ENCODE results near the gene SECTM1. TPM values are rescaled to one million over a fixed set of nuclear protein-coding genes. Genes with fewer than 3 reads are reported as not detected.

SECTM1 gene
- total and polyA plus RNA-seq, 2 experiments from 2014 or later: 1.4 TPM

GRCh38 chr17:82351713-82352488 is 18.3 kb upstream of the SECTM1 start:
- Histone ChIP-seq H3K4me2 (ENCODE audit: unreplicated experiment) (no peak overlapping the region), H3K9me2 (ENCODE audit: insufficient read depth) (no peaks in the 10 kb centered on the region), H3K9ac (no peak overlapping the region), H3K4me3 (no peak overlapping the region), H3K27me3 (replicated peaks; ENCODE audit: insufficient read depth) (no peaks in the 10 kb centered on the region; the same call in 1 of the 2 replicates), H3K36me3 (ENCODE audit: low read depth) (no peaks in the 10 kb centered on the region), H3K9me3 (ENCODE audit: low read depth) (no peaks in the 10 kb centered on the region), H4K20me1 (ENCODE audit: insufficient read depth) (no peaks in the 10 kb centered on the region), H3K4me1 (ENCODE audit: insufficient read depth) (peaks cover 10% of the 10 kb centered on the region), H3K27ac (no peak overlapping the region), H3K79me2 (ENCODE audit: insufficient read depth) (no peaks in the 10 kb centered on the region), H2AFZ (no peak overlapping the region), H3F3A (ENCODE audit: insufficient read depth) (peaks cover 7% of the 10 kb centered on the region)
- in situ Hi-C loops (cut with MboI): loop anchor here (10.0 kb wide), 1 partner anchor 63 kb away; the partner anchor contains the start of genes HEXD and OGFOD3
- TF ChIP-seq EZH2phosphoT487 (IDR thresholded peaks at IDR 0.05; ENCODE audit: insufficient read depth, low read depth): no peak
- TF ChIP-seq EZH2 (IDR thresholded peaks at IDR 0.05; ENCODE audit: insufficient read depth, poor library complexity, severe bottlenecking): no peak
- peak; percentile 92 for DNase-seq
- WGBS, 2 experiments (ENCODE audit: low coverage in 1 of 2, low lambda C conversion rate in 2 of 2, missing lambda C conversion rate in 2 of 2): 28 to 30% methylated on average over 26 of the region's 26 CpGs

- H2AFZ ChIP-seq: no peak overlapping the region
- no peaks in the 10 kb centered on the region for H4K20me1 ChIP-seq (ENCODE audit: insufficient read depth)
- no peak overlapping the region for H3K9ac ChIP-seq
- TF ChIP-seq EZH2 (IDR thresholded peaks at IDR 0.05; ENCODE audit: insufficient read depth, poor library complexity, severe bottlenecking) (no peak), EZH2phosphoT487 (IDR thresholded peaks at IDR 0.05; ENCODE audit: insufficient read depth, low read depth) (no peak)
- no peaks in the 10 kb centered on the region for H3K79me2 ChIP-seq (ENCODE audit: insufficient read depth)
- H3K4me2 ChIP-seq (ENCODE audit: unreplicated experiment): no peak overlapping the region
- no peaks in the 10 kb centered on the region for H3K9me2 ChIP-seq (ENCODE audit: insufficient read depth)
- peaks cover 10% of the 10 kb centered on the region for H3K4me1 ChIP-seq (ENCODE audit: insufficient read depth)
- no peak overlapping the region for H3K27ac ChIP-seq
- in situ Hi-C loops (cut with MboI): loop anchor here (10.0 kb wide), 1 partner anchor 64 kb away; the partner anchor contains the start of genes HEXD and OGFOD3
- H3K27me3 ChIP-seq (replicated peaks; ENCODE audit: insufficient read depth): no peaks in the 10 kb centered on the region; the same call in 1 of the 2 replicates
- H3K36me3 ChIP-seq (ENCODE audit: low read depth): no peaks in the 10 kb centered on the region
- no peak for DNase-seq
- no peak overlapping the region for H3K4me3 ChIP-seq
- peaks cover 7% of the 10 kb centered on the region for H3F3A ChIP-seq (ENCODE audit: insufficient read depth)
- WGBS, 2 experiments (ENCODE audit: low coverage in 1 of 2, low lambda C conversion rate in 2 of 2, missing lambda C conversion rate in 2 of 2): 58 to 60% methylated on average over 21 of the region's 21 CpGs
- H3K9me3 ChIP-seq (ENCODE audit: low read depth): no peaks in the 10 kb centered on the region
Measured at GRCh38 chr17:82351254-82351712, 17.7 kb upstream of the SECTM1 start.

GRCh38 chr17:82350182-82351030 is 16.8 kb upstream of the SECTM1 start:
- 75 to 80% methylated on average over 25 to 28 of the region's 28 CpGs for whole genome bisulfite sequencing, 2 experiments (ENCODE audit: low coverage in 1 of 2, low lambda C conversion rate in 2 of 2, missing lambda C conversion rate in 2 of 2)
- in situ Hi-C loops (cut with MboI): loop anchor here (10.0 kb wide), 1 partner anchor 64 kb away; the partner anchor contains the start of genes HEXD and OGFOD3
- Histone ChIP-seq H3K27ac (no peak overlapping the region), H3K4me2 (ENCODE audit: unreplicated experiment) (no peak overlapping the region), H3K79me2 (ENCODE audit: insufficient read depth) (no peaks in the 10 kb centered on the region), H3K4me3 (no peak overlapping the region), H2AFZ (no peak overlapping the region), H3K9me2 (ENCODE audit: insufficient read depth) (no peaks in the 10 kb centered on the region), H3K9me3 (ENCODE audit: low read depth) (no peaks in the 10 kb centered on the region), H4K20me1 (ENCODE audit: insufficient read depth) (no peaks in the 10 kb centered on the region), H3K36me3 (ENCODE audit: low read depth) (no peaks in the 10 kb centered on the region), H3K9ac (no peak overlapping the region), H3F3A (ENCODE audit: insufficient read depth) (peaks cover 7% of the 10 kb centered on the region), H3K4me1 (ENCODE audit: insufficient read depth) (peaks cover 10% of the 10 kb centered on the region), H3K27me3 (replicated peaks; ENCODE audit: insufficient read depth) (no peaks in the 10 kb centered on the region; the same call in 1 of the 2 replicates)
- TF ChIP-seq EZH2 (IDR thresholded peaks at IDR 0.05; ENCODE audit: insufficient read depth, poor library complexity, severe bottlenecking) (no peak), EZH2phosphoT487 (IDR thresholded peaks at IDR 0.05; ENCODE audit: insufficient read depth, low read depth) (no peak)
- DNase-seq: no peak

- H3K4me3 ChIP-seq: peak overlapping the region; percentile 39
- peaks cover 7% of the 10 kb centered on the region for H3F3A ChIP-seq (ENCODE audit: insufficient read depth)
- peak overlapping the region; percentile 28 for H2AFZ ChIP-seq
- H4K20me1 ChIP-seq (ENCODE audit: insufficient read depth): no peaks in the 10 kb centered on the region
- WGBS, 2 experiments (ENCODE audit: low coverage in 1 of 2, low lambda C conversion rate in 2 of 2, missing lambda C conversion rate in 2 of 2): 9 to 10% methylated on average over 11 of the region's 11 CpGs
- no peaks in the 10 kb centered on the region for H3K9me2 ChIP-seq (ENCODE audit: insufficient read depth)
- in situ Hi-C loops (cut with MboI): no loop called here
- peak overlapping the region; percentile 4; the same call in 1 of the 2 replicates for H3K9ac ChIP-seq
- H3K27ac ChIP-seq: no peak overlapping the region
- peaks cover 10% of the 10 kb centered on the region for H3K4me1 ChIP-seq (ENCODE audit: insufficient read depth)
- H3K27me3 ChIP-seq (replicated peaks; ENCODE audit: insufficient read depth): no peaks in the 10 kb centered on the region
- no peak for TF ChIP-seq EZH2 (IDR thresholded peaks at IDR 0.05; ENCODE audit: insufficient read depth, poor library complexity, severe bottlenecking)
- no peak for TF ChIP-seq EZH2phosphoT487 (IDR thresholded peaks at IDR 0.05; ENCODE audit: insufficient read depth, low read depth)
- no peaks in the 10 kb centered on the region for H3K9me3 ChIP-seq (ENCODE audit: low read depth)
- no peaks in the 10 kb centered on the region for H3K36me3 ChIP-seq (ENCODE audit: low read depth)
- peak overlapping the region; percentile 57 for H3K4me2 ChIP-seq (ENCODE audit: unreplicated experiment)
- DNase-seq: peak; percentile 58
- no peaks in the 10 kb centered on the region for H3K79me2 ChIP-seq (ENCODE audit: insufficient read depth)
Measured at GRCh38 chr17:82349287-82349701, 15.7 kb upstream of the SECTM1 start.

All from GM23248 (cell line).